ENCODE measurements around the gene IFI27L1.

The IFI27L1 gene

GRCh38 chr14:94080621-94081385 is at the start of gene IFI27L1, which contains the start of gene DDX24:
Gene IFI27L1, plus strand, starts transcription at chr14:94081310. Its CDS starts 15,628 bp downstream, at chr14:94096938.
Gene DDX24, minus strand, starts transcription at chr14:94081202. Its CDS starts 1,460 bp downstream, at chr14:94079742.
- peak; percentile 90 to 97 for DNase-seq

GRCh38 chr14:94031883-94032279 is 49.2 kb upstream of the IFI27L1 start:
- no peak for DNase-seq

- DNase-seq = no peak
These were observed 46.2 kb upstream of the IFI27L1 start for GRCh38 chr14:94034886-94035285.

- peak; percentile 56 to 87 for DNase-seq
These were observed 44.6 kb upstream of the IFI27L1 start for GRCh38 chr14:94036313-94037167.

- DNase-seq = no peak
These were observed 43.2 kb upstream of the IFI27L1 start for GRCh38 chr14:94037954-94038353.

- no peak for DNase-seq
These were observed 42.6 kb upstream of the IFI27L1 start for GRCh38 chr14:94038510-94038909.

GRCh38 chr14:94038921-94039629 is 42.0 kb upstream of the IFI27L1 start:
- DNase-seq = no peak

- DNase-seq = no peak
These were observed 40.9 kb upstream of the IFI27L1 start for GRCh38 chr14:94040247-94040646.

- no peak for DNase-seq
These were observed 40.3 kb upstream of the IFI27L1 start for GRCh38 chr14:94040796-94041195.

GRCh38 chr14:94041551-94042346 is 39.4 kb upstream of the IFI27L1 start:
- DNase-seq = no peak

GRCh38 chr14:94042433-94043091 is 38.5 kb upstream of the IFI27L1 start:
- no peak for DNase-seq

- DNase-seq = no peak
These were observed 37.9 kb upstream of the IFI27L1 start for GRCh38 chr14:94043111-94043755.

- DNase-seq = no peak
These were observed 37.2 kb upstream of the IFI27L1 start for GRCh38 chr14:94043756-94044475.

- no peak for DNase-seq
These were observed 36.5 kb upstream of the IFI27L1 start for GRCh38 chr14:94044476-94045091.

- DNase-seq = no peak
These were observed 36.0 kb upstream of the IFI27L1 start for GRCh38 chr14:94045101-94045500.

- no peak for DNase-seq
These were observed 35.4 kb upstream of the IFI27L1 start for GRCh38 chr14:94045563-94046345.

GRCh38 chr14:94046696-94047250 is 34.3 kb upstream of the IFI27L1 start:
- DNase-seq = no peak

- DNase-seq = no peak
These were observed 33.5 kb upstream of the IFI27L1 start for GRCh38 chr14:94047581-94047980.
